ENCODE data around the gene INPP5B. TPM values are rescaled to one million over a fixed set of nuclear protein-coding genes. Genes with fewer than 3 reads are reported as not detected.

The INPP5B gene
- total and polyA plus RNA-seq, 10 of the 15 experiments (the other 5 are each of a cell fraction or from before 2014, with no cell fraction given): 10.9 to 54.4 (median 26.9) TPM

DNA sequence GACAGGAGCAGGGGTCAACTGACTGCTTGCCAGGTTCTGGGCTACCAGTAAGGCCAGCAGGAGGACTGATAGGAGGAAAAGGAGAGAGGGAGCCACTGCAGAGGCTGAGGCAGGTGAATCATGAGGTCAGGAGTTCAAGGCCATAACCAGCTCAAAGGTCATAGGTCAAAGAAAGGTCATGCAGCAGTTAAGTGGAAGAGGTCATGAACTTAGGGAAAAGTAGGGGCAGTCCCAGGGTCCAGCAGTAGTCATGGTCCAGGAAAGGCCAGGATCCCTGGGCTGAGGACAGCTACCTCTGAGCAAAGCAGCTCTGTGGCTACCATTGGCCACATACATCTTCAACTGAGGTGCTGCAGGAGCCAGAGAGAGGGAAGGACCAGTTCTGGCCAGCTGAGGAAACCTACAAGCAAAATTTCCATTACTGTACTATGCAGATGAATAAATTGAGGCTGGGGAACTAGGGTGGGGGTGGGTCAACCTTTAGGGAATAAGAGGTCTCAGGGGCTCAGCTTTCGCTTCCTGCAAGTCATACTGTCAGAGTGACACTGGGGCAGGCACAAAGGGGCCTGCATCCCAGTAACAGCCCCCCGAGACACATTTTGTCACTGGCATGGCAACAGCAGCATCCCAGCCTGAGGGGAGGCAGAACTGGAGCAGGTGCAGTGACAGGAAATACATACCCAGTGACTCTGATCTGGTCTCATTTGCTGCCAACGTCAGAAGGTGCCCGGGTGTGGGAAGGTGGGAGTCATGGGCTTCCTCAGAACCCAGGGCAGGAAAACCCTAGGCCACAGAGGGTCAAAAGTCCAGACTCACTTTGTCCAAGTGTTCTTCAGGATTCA lies 5.2 kb upstream of the INPP5B start:
- Histone ChIP-seq H3K4me2 (ENCODE audit: control insufficient read depth, insufficient read depth) (no peak overlapping the region), H2AFZ (ENCODE audit: control insufficient read depth, low read depth, low read length) (no peak overlapping the region), H3K9me3 (replicated peaks; ENCODE audit: control insufficient read depth, insufficient read depth, low read length) (no peaks in the 10 kb centered on the region; the same call in 2 of the 3 replicates), H3K9ac (ENCODE audit: control insufficient read depth, insufficient read depth, low read length) (no peak overlapping the region), H3K4me3 (no peak overlapping the region), H3K27ac (ENCODE audit: control insufficient read depth, insufficient read depth) (no peak overlapping the region), H3K79me2 (ENCODE audit: control insufficient read depth, insufficient read depth, low read length) (no peaks in the 10 kb centered on the region), H3K4me1 (ENCODE audit: control insufficient read depth, insufficient read depth, low read length) (peaks cover 27% of the 10 kb centered on the region), H3K27me3 (replicated peaks in 1 of 2; ENCODE audit: control insufficient read depth in 2 of 2, insufficient read depth in 2 of 2, low read length in 1 of 2) (no peaks in the 10 kb centered on the region), H4K20me1 (ENCODE audit: control insufficient read depth, insufficient read depth) (no peaks in the 10 kb centered on the region), H3K36me3 (ENCODE audit: control insufficient read depth in 2 of 2, insufficient read depth in 2 of 2, low read length in 1 of 2) (peaks cover 0 to 4% of the 10 kb centered on the region in 2 experiments; a peak in 2 of 4 replicates)
- ChIA-PET POLR2A (interaction anchor here (1.1 to 1.4 kb wide), 2 partner anchors 21 to 26 kb away, joined by 4 to 5 read pairs; no protein-coding TSS in a partner anchor), SMC1A (ENCODE audit: uncharacterized antibody, unreplicated experiment) (interaction anchor here (0.8 to 2.0 kb wide), 2 partner anchors 29 to 64 kb away, joined by 3 to 8 read pairs; no protein-coding TSS in a partner anchor), RAD21 (ENCODE audit: unreplicated experiment) (no interaction called here), CTCF (interaction anchor here (2.0 kb wide), 1 partner anchor 38 kb away, joined by 7 read pairs; the partner anchor contains the start of gene SF3A3)
- in situ Hi-C loops (cut with MboI) (no loop called here), intact Hi-C loops (cut with micrococcal nuclease; ENCODE audit: unreplicated experiment) (no loop called here)
- TF ChIP-seq KAT2A (conservative IDR thresholded peaks at IDR 0.05; ENCODE audit: control insufficient read depth, low read depth, low read length) (no peak), NR2C1 (IDR thresholded peaks at IDR 0.05) (peak; percentile 71), CBX5 (IDR thresholded peaks at IDR 0.05; ENCODE audit: low read depth) (no peak), CEBPB (IDR thresholded peaks at IDR 0.05; ENCODE audit: borderline replicate concordance in 1 of 2, low read depth in 2 of 2, low read length in 2 of 2) (no peak), SP1 (IDR thresholded peaks at IDR 0.05; ENCODE audit: low read depth, low read length) (no peak), YBX1 (IDR thresholded peaks at IDR 0.05) (no peak), NR2F1 (conservative IDR thresholded peaks at IDR 0.05) (peak; percentile 82)
- TF ChIP-seq, protein P1, sequence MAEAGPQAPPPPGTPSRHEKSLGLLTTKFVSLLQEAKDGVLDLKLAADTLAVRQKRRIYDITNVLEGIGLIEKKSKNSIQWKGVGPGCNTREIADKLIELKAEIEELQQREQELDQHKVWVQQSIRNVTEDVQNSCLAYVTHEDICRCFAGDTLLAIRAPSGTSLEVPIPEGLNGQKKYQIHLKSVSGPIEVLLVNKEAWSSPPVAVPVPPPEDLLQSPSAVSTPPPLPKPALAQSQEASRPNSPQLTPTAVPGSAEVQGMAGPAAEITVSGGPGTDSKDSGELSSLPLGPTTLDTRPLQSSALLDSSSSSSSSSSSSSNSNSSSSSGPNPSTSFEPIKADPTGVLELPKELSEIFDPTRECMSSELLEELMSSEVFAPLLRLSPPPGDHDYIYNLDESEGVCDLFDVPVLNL (IDR thresholded peaks at IDR 0.05; ENCODE audit: low read depth, low read length): no peak
- no TSS peak for BruUV-seq (replicated peaks)
- DNase-seq (ENCODE audit: low read depth, low spot score) (no peak), ATAC-seq (no peak), FAIRE-seq (no peak)
- 68% methylated on average over 4 of the region's 4 CpGs for WGBS (ENCODE audit: insufficient coverage, insufficient replicate concordance, low lambda C conversion rate, missing lambda C conversion rate)
